COR-L47 (cell line): ENCODE results near the gene CLDN17.

Source experiments
- DNase-seq: peaks from one replicate; lab custom pipeline; 2025; lab: John Stamatoyannopoulos, UW

Gene CLDN17

GRCh38 chr21:30166705-30167104, at the start of gene CLDN17:
Gene CLDN17, minus strand, starts transcription at chr21:30166805. Its CDS starts 188 bp downstream, at chr21:30166617.
- DNase-seq, result no peak

GRCh38 chr21:30216041-30216723, 49.6 kb upstream of the CLDN17 start, which contains the start of gene CLDN8:
Gene CLDN8, minus strand, starts transcription at chr21:30216097. Its CDS starts 172 bp downstream, at chr21:30215925.
- DNase-seq, result no peak

- DNase-seq, result no peak
These were observed 44.5 kb upstream of the CLDN17 start for GRCh38 chr21:30211071-30211470.

- no peak for DNase-seq
These were observed 43.0 kb upstream of the CLDN17 start for GRCh38 chr21:30209601-30210000.

- DNase-seq, result no peak
These were observed 40.6 kb upstream of the CLDN17 start for GRCh38 chr21:30207252-30207579.

GRCh38 chr21:30206551-30207251, 40.1 kb upstream of the CLDN17 start:
- DNase-seq, result no peak

- no peak for DNase-seq
These were observed 33.4 kb upstream of the CLDN17 start for GRCh38 chr21:30200000-30200399.

- peak; percentile 58 for DNase-seq
These were observed 28.2 kb upstream of the CLDN17 start for GRCh38 chr21:30194701-30195299.

- DNase-seq, result no peak
These were observed 26.6 kb upstream of the CLDN17 start for GRCh38 chr21:30193201-30193600.

- no peak for DNase-seq
These were observed 23.9 kb upstream of the CLDN17 start for GRCh38 chr21:30190554-30190953.

- DNase-seq, result no peak
These were observed 23.2 kb upstream of the CLDN17 start for GRCh38 chr21:30189773-30190172.

GRCh38 chr21:30186242-30186641, 19.6 kb upstream of the CLDN17 start:
- no peak for DNase-seq

- no peak for DNase-seq
These were observed 1.5 kb upstream of the CLDN17 start for GRCh38 chr21:30168086-30168485.

GRCh38 chr21:30166171-30166570, 434 bp downstream of the CLDN17 start:
- no peak for DNase-seq

GRCh38 chr21:30164796-30165195, 1.8 kb downstream of the CLDN17 start:
- DNase-seq, result no peak

GRCh38 chr21:30153697-30154340, 12.8 kb downstream of the CLDN17 start:
- no peak for DNase-seq

GRCh38 chr21:30152792-30153191, 13.8 kb downstream of the CLDN17 start:
- no peak for DNase-seq

GRCh38 chr21:30148906-30149305, 17.7 kb downstream of the CLDN17 start:
- no peak for DNase-seq

- DNase-seq, result peak; percentile 68
These were observed 19.9 kb downstream of the CLDN17 start for GRCh38 chr21:30146558-30147282.

GRCh38 chr21:30138483-30138882, 28.1 kb downstream of the CLDN17 start:
- no peak for DNase-seq

GRCh38 chr21:30129246-30129645, 37.4 kb downstream of the CLDN17 start:
- no peak for DNase-seq

GRCh38 chr21:30126576-30126975, 40.0 kb downstream of the CLDN17 start:
- DNase-seq, result no peak
